CD4-positive, alpha-beta T cell (primary cell): ENCODE measurements around the gene FGF10. TPM values are rescaled to one million over a fixed set of nuclear protein-coding genes. Genes with fewer than 3 reads are reported as not detected.

Experiments
- ATAC-seq: fragments of 200-7000 bp; cut with Tn5 transposase; one replicate; pipeline ENCODE4 v1.10.0; 2022; ENCODE audit warnings: mild to moderate bottlenecking; ENCODE audit not compliant: poor library complexity
- CTCF ChIA-PET: fragments of 350-600 bp; sonication (Branson Sonifier 250); formaldehyde crosslinking; loops from one replicate; lab custom pipeline; 2021; ENCODE audit warnings: antibody characterized with exemption, inconsistent platforms; lab: Charles Lee
- POLR2A ChIA-PET: fragments of 350-600 bp; sonication (Branson Sonifier 250); formaldehyde crosslinking; loops from one replicate; lab custom pipeline; 2021; ENCODE audit warnings: antibody characterized with exemption, inconsistent platforms; lab: Charles Lee
- DNase-seq, 14 experiments: peaks; one replicate each; pipeline ENCODE4 v3.0.0-alpha.2; 2013 to 2020; ENCODE audit warnings: mixed read lengths in 2 of 14
- H3K27ac ChIP-seq, 2 donors: one replicate each; pipeline versions ENCODE4 v1.5.1 to v1.7.0; 2013; ENCODE audit warnings: low read length in 2 of 2, low read depth in 1 of 2, mild to moderate bottlenecking in 1 of 2
- H3K27me3 ChIP-seq, 2 experiments: 1 replicate in 1 of 2; 2 replicates in 1 of 2; pipeline versions ENCODE4 v1.6.1 to v1.7.0; 2013; ENCODE audit warnings: low read length in 2 of 2, control low read depth in 1 of 2, mild to moderate bottlenecking in 1 of 2, moderate library complexity in 1 of 2; ENCODE audit not compliant: insufficient read depth in 2 of 2, control insufficient read depth in 1 of 2
- H3K36me3 ChIP-seq: one replicate; pipeline ENCODE4 v1.6.1; 2013; ENCODE audit warnings: low read length, control low read depth; ENCODE audit not compliant: insufficient read depth
- H3K4me1 ChIP-seq: one replicate; pipeline ENCODE4 v1.6.1; 2013; ENCODE audit warnings: low read length, control low read depth; ENCODE audit not compliant: insufficient read depth
- H3K4me3 ChIP-seq: one replicate; pipeline ENCODE4 v1.5.1; 2013; ENCODE audit warnings: mild to moderate bottlenecking, low read length, moderate library complexity
- H3K9me3 ChIP-seq, 2 experiments: 1 replicate in 1 of 2; 2 replicates in 1 of 2; pipeline versions ENCODE4 v1.6.1 to v1.7.0; 2013; ENCODE audit warnings: low read length in 2 of 2, mild to moderate bottlenecking in 2 of 2, control low read depth in 1 of 2, moderate library complexity in 1 of 2; ENCODE audit not compliant: control insufficient read depth in 1 of 2, insufficient read depth in 1 of 2
- H3K27ac Mint-ChIP-seq: one replicate; pipeline ENCODE4 v1.8.0; 2020; ENCODE audit warnings: mixed read lengths
- H3K27me3 Mint-ChIP-seq: one replicate; pipeline ENCODE4 v1.8.0; 2021; ENCODE audit warnings: mixed read lengths
- H3K36me3 Mint-ChIP-seq: one replicate; pipeline ENCODE4 v1.8.0; 2021; ENCODE audit warnings: low read depth, mixed read lengths
- H3K4me1 Mint-ChIP-seq: one replicate; pipeline ENCODE4 v1.8.0; 2021; ENCODE audit warnings: low read depth, mixed read lengths
- H3K4me3 Mint-ChIP-seq: one replicate; pipeline ENCODE4 v1.8.0; 2020; ENCODE audit warnings: mild to moderate bottlenecking, mixed read lengths
- H3K9me3 Mint-ChIP-seq: one replicate; pipeline ENCODE4 v1.8.0; 2020; ENCODE audit warnings: mixed read lengths
- intact Hi-C, 2 experiments: fragments of 100-400 bp; cut with DNase I in 1 of 2; cut with micrococcal nuclease in 1 of 2; formaldehyde crosslinking; loops; one replicate each; pipeline versions ENCODE4 v1.15.1 to v1.9.0; 2023 to 2025; cut with DNase I, micrococcal nuclease
- total RNA-seq, 174 experiments: library from RNA in 2 of 174; stranded (reverse) in 2 of 174; gene quantifications; one replicate each; pipeline ENCODE4 v1.2.3 and lab custom pipeline; 2021 to 2026
- TF ChIP-seq, protein P1 (sequence below): fragments of 200-600 bp; IDR thresholded peaks from one replicate; pipeline ENCODE4 v1.8.0; 2022; ENCODE audit warnings: antibody characterized with exemption, mild to moderate bottlenecking

Gene FGF10
- total RNA-seq, 2 experiments from 2014 or later: not detected

DNA sequence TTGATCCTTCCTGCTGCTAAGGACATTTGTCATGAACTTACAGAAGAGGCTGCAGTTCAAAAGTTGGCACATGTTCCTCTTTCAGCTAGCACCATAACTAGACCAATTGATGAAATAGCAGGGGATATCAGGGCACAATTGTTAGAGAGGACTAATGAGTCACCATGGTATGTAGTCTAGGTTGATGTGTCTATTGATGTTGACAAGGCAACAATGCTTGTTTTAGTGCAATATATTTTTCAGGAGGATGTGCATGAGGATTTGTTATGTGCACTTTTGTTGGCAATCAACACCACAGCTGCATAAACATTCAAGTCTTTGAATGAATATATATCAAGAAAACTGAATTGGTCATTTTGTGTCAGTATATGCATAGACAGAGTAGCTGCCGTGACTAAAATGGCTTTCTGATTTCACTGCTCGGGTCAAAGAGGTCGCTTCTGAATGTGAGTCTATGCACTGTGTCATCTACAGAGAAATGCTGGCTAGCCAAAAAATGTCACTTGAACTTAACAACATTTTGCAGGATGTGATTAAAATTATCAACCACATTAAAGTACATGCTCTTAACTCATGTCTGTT, 68.0 kb downstream of the FGF10 start:
- ATAC-seq (no peak), DNase-seq (no peak)
- intact Hi-C loops: no loop called here
- Histone ChIP-seq H3K27me3 (no peaks in the 10 kb centered on the region), H3K27ac (no peak overlapping the region), H3K4me3 (no peak overlapping the region), H3K9me3 (peaks cover 0 to 4% of the 10 kb centered on the region in 2 experiments), H3K36me3 (no peaks in the 10 kb centered on the region), H3K4me1 (no peaks in the 10 kb centered on the region)
- no peak overlapping the region for H3K27ac Mint-ChIP-seq
- ChIA-PET CTCF (no interaction called here), POLR2A (no interaction called here)
- H3K9me3 Mint-ChIP-seq: peaks cover 5% of the 10 kb centered on the region
- no peaks in the 10 kb centered on the region for H3K4me1 Mint-ChIP-seq
- no peaks in the 10 kb centered on the region for H3K36me3 Mint-ChIP-seq
- H3K27me3 Mint-ChIP-seq: no peaks in the 10 kb centered on the region
- no peak overlapping the region for H3K4me3 Mint-ChIP-seq
- TF ChIP-seq, protein P1, sequence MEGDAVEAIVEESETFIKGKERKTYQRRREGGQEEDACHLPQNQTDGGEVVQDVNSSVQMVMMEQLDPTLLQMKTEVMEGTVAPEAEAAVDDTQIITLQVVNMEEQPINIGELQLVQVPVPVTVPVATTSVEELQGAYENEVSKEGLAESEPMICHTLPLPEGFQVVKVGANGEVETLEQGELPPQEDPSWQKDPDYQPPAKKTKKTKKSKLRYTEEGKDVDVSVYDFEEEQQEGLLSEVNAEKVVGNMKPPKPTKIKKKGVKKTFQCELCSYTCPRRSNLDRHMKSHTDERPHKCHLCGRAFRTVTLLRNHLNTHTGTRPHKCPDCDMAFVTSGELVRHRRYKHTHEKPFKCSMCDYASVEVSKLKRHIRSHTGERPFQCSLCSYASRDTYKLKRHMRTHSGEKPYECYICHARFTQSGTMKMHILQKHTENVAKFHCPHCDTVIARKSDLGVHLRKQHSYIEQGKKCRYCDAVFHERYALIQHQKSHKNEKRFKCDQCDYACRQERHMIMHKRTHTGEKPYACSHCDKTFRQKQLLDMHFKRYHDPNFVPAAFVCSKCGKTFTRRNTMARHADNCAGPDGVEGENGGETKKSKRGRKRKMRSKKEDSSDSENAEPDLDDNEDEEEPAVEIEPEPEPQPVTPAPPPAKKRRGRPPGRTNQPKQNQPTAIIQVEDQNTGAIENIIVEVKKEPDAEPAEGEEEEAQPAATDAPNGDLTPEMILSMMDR: no peak

DNA sequence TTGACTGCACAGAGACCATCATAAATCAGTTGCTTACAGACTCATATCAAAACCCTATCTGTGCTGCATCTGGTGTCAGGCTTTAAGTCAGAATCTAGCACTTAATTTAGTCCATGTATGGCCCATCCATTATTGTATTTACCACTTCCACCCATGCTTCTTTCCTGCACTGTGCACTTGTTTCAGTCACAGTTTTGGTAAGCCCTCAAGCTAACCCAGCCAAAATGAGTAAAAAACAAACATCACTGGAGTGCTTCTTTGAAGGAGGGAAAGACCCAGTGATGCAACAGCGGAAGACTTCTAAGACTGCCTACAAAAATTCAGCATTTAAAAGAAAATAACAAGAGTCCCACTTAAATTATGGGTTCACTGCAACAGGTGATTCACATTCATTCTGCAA, 69.0 kb downstream of the FGF10 start:
- no peak overlapping the region for H3K4me3 Mint-ChIP-seq
- no peak overlapping the region for H3K27ac ChIP-seq
- ChIA-PET POLR2A (no interaction called here), CTCF (no interaction called here)
- TF ChIP-seq, protein P1: no peak
- no peak for ATAC-seq
- no peaks in the 10 kb centered on the region for H3K36me3 ChIP-seq
- peaks cover 0 to 4% of the 10 kb centered on the region in 2 experiments for H3K9me3 ChIP-seq
- no peaks in the 10 kb centered on the region for H3K4me1 Mint-ChIP-seq
- no peaks in the 10 kb centered on the region for H3K4me1 ChIP-seq
- H3K9me3 Mint-ChIP-seq: peaks cover 5% of the 10 kb centered on the region
- no peaks in the 10 kb centered on the region for H3K36me3 Mint-ChIP-seq
- no peak overlapping the region for H3K4me3 ChIP-seq
- intact Hi-C loops: no loop called here
- H3K27me3 ChIP-seq: no peaks in the 10 kb centered on the region
- no peak for DNase-seq
- no peak overlapping the region for H3K27ac Mint-ChIP-seq
- H3K27me3 Mint-ChIP-seq: no peaks in the 10 kb centered on the region

DNA sequence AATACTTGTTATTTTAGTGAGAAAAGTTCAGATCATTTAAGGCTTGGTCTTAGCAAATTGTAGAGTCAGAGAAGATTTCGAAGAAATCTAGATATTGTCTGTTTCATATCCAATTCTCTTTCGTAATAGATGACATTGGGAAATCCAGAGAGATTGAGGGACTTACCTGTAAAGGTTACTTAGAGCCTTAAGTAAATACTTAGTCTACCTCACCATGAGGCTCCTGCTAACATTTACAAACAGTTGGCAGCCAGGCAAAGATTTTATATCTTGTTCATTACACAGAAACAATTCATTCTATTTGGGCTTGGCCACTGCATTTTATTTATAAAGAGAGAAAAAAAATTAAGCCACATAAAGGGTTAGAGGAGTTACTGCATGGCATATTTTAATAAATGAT, 70.3 kb downstream of the FGF10 start:
- intact Hi-C loops: no loop called here
- Mint-ChIP-seq H3K4me3 (no peak overlapping the region), H3K4me1 (no peaks in the 10 kb centered on the region), H3K27ac (no peak overlapping the region), H3K27me3 (no peaks in the 10 kb centered on the region), H3K36me3 (no peaks in the 10 kb centered on the region), H3K9me3 (peaks cover 4% of the 10 kb centered on the region)
- Histone ChIP-seq H3K27me3 (no peaks in the 10 kb centered on the region), H3K4me3 (no peak overlapping the region), H3K4me1 (no peaks in the 10 kb centered on the region), H3K36me3 (no peaks in the 10 kb centered on the region), H3K27ac (no peak overlapping the region), H3K9me3 (peaks cover 0 to 4% of the 10 kb centered on the region in 2 experiments)
- DNase-seq (no peak), ATAC-seq (no peak)
- TF ChIP-seq, protein P1: no peak
- CTCF ChIA-PET: no interaction called here
- POLR2A ChIA-PET: no interaction called here
